Caco-2 (cell line): ENCODE measurements around the gene GNA14. TPM values are rescaled to one million over a fixed set of nuclear protein-coding genes. Genes with fewer than 3 reads are reported as not detected.

ENCODE experiments used
- BruUV-seq: library from RNA; stranded (reverse); fragments of 400-500 nt; replicated peaks from 2 replicates; lab custom pipeline; 2021; lab: Mats Ljungman, UMichigan
- CTCF ChIA-PET: fragments of 300-600 bp; sonication (Branson Sonifier 250); formaldehyde crosslinking; loops from one replicate; lab custom pipeline; 2022; ENCODE audit warnings: antibody characterized with exemption; lab: Charles Lee
- POLR2A ChIA-PET: fragments of 300-600 bp; sonication (Branson Sonifier 250); formaldehyde crosslinking; loops from one replicate; lab custom pipeline; 2022; ENCODE audit warnings: antibody characterized with exemption; lab: Charles Lee
- DNase-seq, 2 experiments: peaks; one replicate each; pipeline versions ENCODE4 v3.0.0 to v3.0.0-alpha.2; 2020 to 2022
- H3K27me3 ChIP-seq: replicated peaks from 2 replicates; pipeline ENCODE4 v1.6.0; 2011; ENCODE audit warnings: low read length; ENCODE audit not compliant: control insufficient read depth, insufficient read depth
- H3K36me3 ChIP-seq: 2 replicates; pipeline ENCODE4 v1.5.1; 2011; ENCODE audit warnings: low read length; ENCODE audit not compliant: control insufficient read depth, insufficient read depth
- H3K4me1 ChIP-seq: fragments of 250-450 bp; sonication (Bioruptor Pico); 2 replicates; pipeline ENCODE4 v1.5.1; 2020; ENCODE audit warnings: mild to moderate bottlenecking
- H3K4me3 ChIP-seq: 2 replicates; pipeline ENCODE4 v1.5.1; 2011; ENCODE audit warnings: low read depth, mild to moderate bottlenecking, control low read depth, low read length
- H3K9me3 ChIP-seq: fragments of 250-450 bp; sonication (Bioruptor Pico); 2 replicates; pipeline ENCODE4 v1.5.1; 2020; ENCODE audit warnings: mild to moderate bottlenecking, moderate library complexity
- H3K27ac Mint-ChIP-seq: one replicate; pipeline ENCODE4 v1.8.0; 2022; ENCODE audit warnings: mixed read lengths; ENCODE audit not compliant: unreplicated experiment
- H3K27me3 Mint-ChIP-seq: one replicate; pipeline ENCODE4 v1.8.0; 2022; ENCODE audit warnings: mixed read lengths; ENCODE audit not compliant: insufficient read depth, unreplicated experiment
- H3K36me3 Mint-ChIP-seq: one replicate; pipeline ENCODE4 v1.8.0; 2022; ENCODE audit warnings: mild to moderate bottlenecking, mixed read lengths; ENCODE audit not compliant: insufficient read depth, unreplicated experiment
- H3K4me1 Mint-ChIP-seq: one replicate; pipeline ENCODE4 v1.8.0; 2022; ENCODE audit warnings: low read depth, mixed read lengths; ENCODE audit not compliant: unreplicated experiment
- H3K4me3 Mint-ChIP-seq: one replicate; pipeline ENCODE4 v1.8.0; 2022; ENCODE audit warnings: mild to moderate bottlenecking, moderate library complexity, mixed read lengths; ENCODE audit not compliant: unreplicated experiment
- H3K9me3 Mint-ChIP-seq: one replicate; pipeline ENCODE4 v1.8.0; 2022; ENCODE audit warnings: mixed read lengths; ENCODE audit not compliant: unreplicated experiment
- intact Hi-C: fragments of 100-400 bp; cut with micrococcal nuclease; formaldehyde crosslinking; loops from one replicate; pipeline ENCODE4 v1.10.0; 2022; ENCODE audit not compliant: unreplicated experiment
- total RNA-seq: library from RNA; stranded (reverse); gene quantifications from 2 replicates; pipeline ENCODE4 v1.2.3, GENCODE V29; 2022
- TF ChIP-seq, protein P1 (sequence below), 2 experiments: fragments of 200-600 bp in 1 of 2; IDR thresholded peaks; 1 replicate in 1 of 2; 2 replicates in 1 of 2; pipeline versions ENCODE4 v1.5.1 to v1.8.0; 2011 to 2022; ENCODE audit warnings: antibody characterized with exemption in 1 of 2, control low read depth in 1 of 2, inconsistent platforms in 1 of 2, low read depth in 1 of 2, low read length in 1 of 2, mild to moderate bottlenecking in 1 of 2, moderate library complexity in 1 of 2; ENCODE audit not compliant: insufficient read depth in 1 of 2, severe bottlenecking in 1 of 2, unreplicated experiment in 1 of 2

GNA14 gene
- total RNA-seq, 1 experiment from 2014 or later: not detected

DNA sequence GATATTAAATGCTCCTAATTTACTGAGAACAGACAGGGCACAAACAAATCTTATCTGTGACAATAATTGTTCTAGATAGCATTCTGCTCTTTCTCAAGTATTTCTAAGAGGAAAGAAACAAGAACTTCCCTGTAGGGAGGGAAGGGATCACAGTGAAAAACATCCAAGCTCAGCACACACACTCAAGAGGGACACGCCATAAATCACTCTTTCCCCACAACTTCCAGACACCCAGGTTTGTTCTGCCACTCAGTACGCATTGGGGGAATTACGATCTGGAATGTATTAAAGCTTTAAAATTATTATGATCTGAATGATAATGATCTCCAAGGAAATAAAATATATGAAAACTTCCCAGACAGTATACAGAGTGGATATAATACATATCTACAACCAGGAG, 221.4 kb downstream of the GNA14 start:
- TF ChIP-seq, protein P1, sequence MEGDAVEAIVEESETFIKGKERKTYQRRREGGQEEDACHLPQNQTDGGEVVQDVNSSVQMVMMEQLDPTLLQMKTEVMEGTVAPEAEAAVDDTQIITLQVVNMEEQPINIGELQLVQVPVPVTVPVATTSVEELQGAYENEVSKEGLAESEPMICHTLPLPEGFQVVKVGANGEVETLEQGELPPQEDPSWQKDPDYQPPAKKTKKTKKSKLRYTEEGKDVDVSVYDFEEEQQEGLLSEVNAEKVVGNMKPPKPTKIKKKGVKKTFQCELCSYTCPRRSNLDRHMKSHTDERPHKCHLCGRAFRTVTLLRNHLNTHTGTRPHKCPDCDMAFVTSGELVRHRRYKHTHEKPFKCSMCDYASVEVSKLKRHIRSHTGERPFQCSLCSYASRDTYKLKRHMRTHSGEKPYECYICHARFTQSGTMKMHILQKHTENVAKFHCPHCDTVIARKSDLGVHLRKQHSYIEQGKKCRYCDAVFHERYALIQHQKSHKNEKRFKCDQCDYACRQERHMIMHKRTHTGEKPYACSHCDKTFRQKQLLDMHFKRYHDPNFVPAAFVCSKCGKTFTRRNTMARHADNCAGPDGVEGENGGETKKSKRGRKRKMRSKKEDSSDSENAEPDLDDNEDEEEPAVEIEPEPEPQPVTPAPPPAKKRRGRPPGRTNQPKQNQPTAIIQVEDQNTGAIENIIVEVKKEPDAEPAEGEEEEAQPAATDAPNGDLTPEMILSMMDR (IDR thresholded peaks at IDR 0.05; ENCODE audit: insufficient read depth in 1 of 2, low read depth in 1 of 2, low read length in 1 of 2, severe bottlenecking in 1 of 2, unreplicated experiment in 1 of 2): no peak
- Mint-ChIP-seq H3K36me3 (peaks cover 7% of the 10 kb centered on the region), H3K4me1 (no peaks in the 10 kb centered on the region), H3K27ac (no peak overlapping the region), H3K4me3 (no peak overlapping the region), H3K9me3 (no peaks in the 10 kb centered on the region), H3K27me3 (no peaks in the 10 kb centered on the region)
- H3K4me3 ChIP-seq: no peak overlapping the region
- no TSS peak for BruUV-seq
- H3K36me3 ChIP-seq: no peaks in the 10 kb centered on the region
- ChIA-PET POLR2A (no interaction called here), CTCF (no interaction called here)
- no peaks in the 10 kb centered on the region for H3K27me3 ChIP-seq
- H3K9me3 ChIP-seq: no peaks in the 10 kb centered on the region
- no peak for DNase-seq
- no peaks in the 10 kb centered on the region for H3K4me1 ChIP-seq
- intact Hi-C loops: no loop called here

DNA sequence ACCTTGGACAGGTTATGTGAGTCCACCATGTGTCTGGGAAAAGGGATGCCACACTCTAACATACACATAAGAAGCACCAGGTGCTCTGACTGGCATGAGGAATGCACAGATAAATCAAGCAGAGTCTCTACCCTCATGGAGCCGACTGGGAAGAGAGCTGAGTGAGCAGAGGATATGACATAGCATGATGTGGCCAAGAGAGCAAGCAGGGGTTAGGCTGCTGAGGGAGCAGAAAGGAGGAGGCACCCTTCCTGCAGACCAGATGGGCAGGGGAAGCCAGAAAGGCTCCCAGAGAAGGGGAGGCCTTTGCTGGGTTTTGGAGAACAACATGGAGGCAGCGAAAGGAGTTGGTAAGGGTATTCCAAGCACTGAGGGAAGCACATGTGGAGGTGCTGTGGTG, 223.1 kb downstream of the GNA14 start:
- H3K4me1 ChIP-seq: no peaks in the 10 kb centered on the region
- H3K4me1 Mint-ChIP-seq: no peaks in the 10 kb centered on the region
- no peak overlapping the region for H3K27ac Mint-ChIP-seq
- no peaks in the 10 kb centered on the region for H3K27me3 ChIP-seq
- no peaks in the 10 kb centered on the region for H3K27me3 Mint-ChIP-seq
- H3K36me3 ChIP-seq: no peaks in the 10 kb centered on the region
- TF ChIP-seq, protein P1 (IDR thresholded peaks at IDR 0.05; ENCODE audit: insufficient read depth in 1 of 2, low read depth in 1 of 2, low read length in 1 of 2, severe bottlenecking in 1 of 2, unreplicated experiment in 1 of 2): no peak
- no peaks in the 10 kb centered on the region for H3K9me3 Mint-ChIP-seq
- BruUV-seq: no TSS peak
- intact Hi-C loops: no loop called here
- DNase-seq: no peak
- no peaks in the 10 kb centered on the region for H3K9me3 ChIP-seq
- CTCF ChIA-PET: no interaction called here
- H3K4me3 ChIP-seq: no peak overlapping the region
- POLR2A ChIA-PET: no interaction called here
- H3K4me3 Mint-ChIP-seq: no peak overlapping the region
- H3K36me3 Mint-ChIP-seq: peaks cover 7% of the 10 kb centered on the region

DNA sequence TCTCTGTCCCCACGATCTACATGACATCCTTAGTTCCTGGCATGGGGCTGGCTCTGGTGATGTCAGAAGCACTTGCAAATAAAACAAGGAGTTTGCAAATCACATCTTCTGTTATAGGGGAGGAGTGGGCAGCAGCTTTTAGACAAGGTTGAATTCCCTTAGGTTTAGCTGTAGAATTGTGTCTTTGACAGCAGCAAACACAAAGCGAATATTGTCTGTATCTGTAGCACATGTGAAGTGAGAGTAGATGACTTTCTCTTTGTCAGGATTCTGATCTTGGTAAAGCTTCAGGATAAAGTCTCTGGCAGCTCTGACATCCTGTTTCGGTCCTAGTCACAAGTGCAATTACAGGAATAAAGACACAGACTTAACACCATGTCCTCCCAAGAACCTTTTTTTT, 224.3 kb downstream of the GNA14 start:
- Mint-ChIP-seq H3K27me3 (no peaks in the 10 kb centered on the region), H3K9me3 (no peaks in the 10 kb centered on the region), H3K36me3 (peaks cover 7% of the 10 kb centered on the region), H3K4me3 (no peak overlapping the region), H3K27ac (no peak overlapping the region), H3K4me1 (no peaks in the 10 kb centered on the region)
- no peak overlapping the region for H3K4me3 ChIP-seq
- ChIA-PET CTCF (no interaction called here), POLR2A (no interaction called here)
- H3K36me3 ChIP-seq: no peaks in the 10 kb centered on the region
- DNase-seq: no peak
- H3K4me1 ChIP-seq: no peaks in the 10 kb centered on the region
- intact Hi-C loops: no loop called here
- BruUV-seq: no TSS peak
- no peaks in the 10 kb centered on the region for H3K27me3 ChIP-seq
- TF ChIP-seq, protein P1 (IDR thresholded peaks at IDR 0.05; ENCODE audit: insufficient read depth in 1 of 2, low read depth in 1 of 2, low read length in 1 of 2, severe bottlenecking in 1 of 2, unreplicated experiment in 1 of 2): no peak
- H3K9me3 ChIP-seq: no peaks in the 10 kb centered on the region
